HCT116 (cell line): ENCODE data around the gene HEPH. TPM values are rescaled to one million over a fixed set of nuclear protein-coding genes. Genes with fewer than 3 reads are reported as not detected.

ENCODE experiments used
- ATAC-seq: fragments of 200-7000 bp; cut with Tn5 transposase; 2 replicates; pipeline ENCODE4 v1.9.1; 2020; ENCODE audit warnings: mild to moderate bottlenecking, moderate library complexity
- BruUV-seq: library from RNA; stranded (reverse); fragments of 400-500 nt; replicated peaks from 2 replicates; lab custom pipeline; 2021; lab: Mats Ljungman, UMichigan
- CTCF ChIA-PET: fragments of 300-600 bp; sonication (Branson Sonifier 250); formaldehyde crosslinking; loops from one replicate; lab custom pipeline; 2021; ENCODE audit warnings: antibody characterized with exemption; lab: Charles Lee
- POLR2A ChIA-PET: fragments of 300-600, 350-600 bp; sonication (Branson Sonifier 250); formaldehyde crosslinking; loops from one replicate; lab custom pipeline; 2021; ENCODE audit warnings: antibody characterized with exemption; lab: Charles Lee
- RAD21 ChIA-PET, 2 experiments: fragments of 300-600 bp; sonication (Branson Sonifier 250); formaldehyde crosslinking; loops; one replicate each; lab custom pipeline; 2023; ENCODE audit warnings: low total read pairs in 2 of 2; ENCODE audit not compliant: uncharacterized antibody in 2 of 2, unreplicated experiment in 2 of 2, low non-redundant PET in 1 of 2; lab: Charles Lee
- DNase-seq: peaks from one replicate; pipeline ENCODE4 v3.0.0-alpha.2; 2010; ENCODE audit warnings: low read depth, low spot score
- H2AFZ ChIP-seq: fragments of 200-600 bp; shearing (Covaris generic), sonication (generic); 2 replicates; pipeline ENCODE4 v1.6.1; 2017; ENCODE audit warnings: low read depth, mixed run types, mixed read lengths, antibody characterized with exemption, low read length; ENCODE audit not compliant: poor library complexity, severe bottlenecking
- H3K27ac ChIP-seq: 2 replicates; pipeline ENCODE4 v1.5.1; 2012; ENCODE audit warnings: low read depth, low read length
- H3K27me3 ChIP-seq: fragments of 200-600 bp; sonication (generic); 2 replicates; pipeline ENCODE4 v1.6.1; 2016; ENCODE audit warnings: mixed run types, low read length, mixed read lengths; ENCODE audit not compliant: insufficient read depth
- H3K36me3 ChIP-seq, 2 experiments: fragments of 200-500 bp in 1 of 2; fragments of 200-600 bp in 1 of 2; sonication (Bioruptor generic) in 1 of 2; sonication (generic) in 1 of 2; 2 replicates each; pipeline versions ENCODE4 v1.5.1 to v1.6.1; 2014 to 2016; ENCODE audit warnings: low read length in 2 of 2, inconsistent platforms in 1 of 2, mixed read lengths in 1 of 2, mixed run types in 1 of 2; ENCODE audit not compliant: insufficient read depth in 2 of 2, control insufficient read depth in 1 of 2
- H3K4me1 ChIP-seq, 2 experiments: fragments of 200-600 bp in 1 of 2; sonication (generic) in 1 of 2; 2 replicates each; pipeline versions ENCODE4 v1.5.1 to v1.6.1; 2012 to 2017; ENCODE audit warnings: low read length in 2 of 2, inconsistent platforms in 1 of 2, mild to moderate bottlenecking in 1 of 2, mixed read lengths in 1 of 2, mixed run types in 1 of 2, moderate library complexity in 1 of 2; ENCODE audit not compliant: insufficient read depth in 2 of 2, control insufficient read depth in 1 of 2
- H3K4me2 ChIP-seq: fragments of 200-600 bp; sonication (generic); 2 replicates; pipeline ENCODE4 v1.6.1; 2017; ENCODE audit warnings: mixed run types, low read length, mixed read lengths
- H3K4me3 ChIP-seq, 2 experiments: fragments of 200-600 bp in 1 of 2; sonication (generic) in 1 of 2; replicated peaks in 1 of 2; 2 replicates each; pipeline ENCODE4 v1.5.1; 2011 to 2016; ENCODE audit warnings: low read length in 2 of 2, control low read depth in 1 of 2, low read depth in 1 of 2, mild to moderate bottlenecking in 1 of 2, mixed read lengths in 1 of 2, mixed run types in 1 of 2
- H3K79me2 ChIP-seq: fragments of 200-600 bp; sonication (generic); 2 replicates; pipeline ENCODE4 v1.6.1; 2017; ENCODE audit warnings: mild to moderate bottlenecking, mixed run types, low read length, moderate library complexity, mixed read lengths; ENCODE audit not compliant: insufficient read depth
- H3K9ac ChIP-seq: fragments of 200-600 bp; sonication (generic); 2 replicates; pipeline ENCODE4 v1.6.1; 2016; ENCODE audit warnings: low read length, mixed read lengths
- H3K9me2 ChIP-seq: fragments of 200-600 bp; sonication (generic), shearing (Covaris generic); 2 replicates; pipeline ENCODE4 v1.6.1; 2017; ENCODE audit warnings: mixed run types, mild to moderate bottlenecking, moderate library complexity; ENCODE audit not compliant: insufficient read depth
- H3K9me3 ChIP-seq, 2 experiments: fragments of 200-500 bp in 1 of 2; fragments of 200-600 bp in 1 of 2; sonication (Bioruptor generic) in 1 of 2; sonication (generic) in 1 of 2; 2 replicates each; pipeline ENCODE4 v1.6.1; 2014 to 2017; ENCODE audit warnings: low read length in 2 of 2, mixed read lengths in 2 of 2, inconsistent platforms in 1 of 2, low read depth in 1 of 2, mild to moderate bottlenecking in 1 of 2, mixed run types in 1 of 2, moderate library complexity in 1 of 2; ENCODE audit not compliant: control insufficient read depth in 1 of 2, insufficient read depth in 1 of 2
- H4K20me1 ChIP-seq: fragments of 200-600 bp; sonication (generic), shearing (Covaris generic); 2 replicates; pipeline ENCODE4 v1.6.1; 2017; ENCODE audit warnings: mixed run types, mild to moderate bottlenecking, moderate library complexity; ENCODE audit not compliant: insufficient read depth
- CBX3 ChIP-seq: IDR thresholded peaks from 2 replicates; pipeline ENCODE4 v1.6.1; 2012; ENCODE audit warnings: low read depth
- ELF1 ChIP-seq: IDR thresholded peaks from 2 replicates; pipeline ENCODE4 v1.6.1; 2012; ENCODE audit warnings: low read depth, borderline replicate concordance
- EZH2phosphoT487 ChIP-seq: fragments of 200-600 bp; IDR thresholded peaks from 2 replicates; pipeline ENCODE4 v1.6.1; 2018; ENCODE audit warnings: antibody characterized with exemption, borderline replicate concordance
- FOSL1 ChIP-seq: IDR thresholded peaks from 2 replicates; pipeline ENCODE4 v1.6.1; 2012; ENCODE audit warnings: low read depth
- SIN3A ChIP-seq: IDR thresholded peaks from 2 replicates; pipeline ENCODE4 v1.6.1; 2012; ENCODE audit warnings: low read depth
- SRF ChIP-seq: IDR thresholded peaks from 2 replicates; pipeline ENCODE4 v1.6.1; 2012; ENCODE audit warnings: low read depth
- TCF7L2 ChIP-seq: IDR thresholded peaks from 2 replicates; pipeline ENCODE4 v1.7.0; 2011; ENCODE audit warnings: borderline replicate concordance, inconsistent platforms; ENCODE audit not compliant: insufficient read depth, insufficient read length; ENCODE audit errors: extremely low read depth
- YY1 ChIP-seq: IDR thresholded peaks from 2 replicates; pipeline ENCODE4 v1.6.1; 2011; ENCODE audit warnings: low read length, low read depth, moderate library complexity, mild to moderate bottlenecking; ENCODE audit not compliant: insufficient replicate concordance; ENCODE audit errors: extremely low read depth
- ZNF274 ChIP-seq: fragments of 200-500 bp; sonication (Bioruptor generic); IDR thresholded peaks from 2 replicates; pipeline ENCODE4 v1.6.1; 2014; ENCODE audit warnings: mild to moderate bottlenecking, low read depth, low read length, inconsistent platforms
- intact Hi-C: fragments of 100-400 bp; cut with micrococcal nuclease; formaldehyde crosslinking; loops from 2 replicates; pipeline ENCODE4 v1.10.0; 2022
- total RNA-seq: library from RNA; stranded (reverse); gene quantifications from one replicate; pipeline ENCODE4 v1.2.1, GENCODE V29; 2021; ENCODE audit not compliant: unreplicated experiment
- TF ChIP-seq, protein P1 (sequence below): IDR thresholded peaks from 2 replicates; pipeline ENCODE4 v1.6.1; 2011; ENCODE audit warnings: mild to moderate bottlenecking, low read length, moderate library complexity; ENCODE audit not compliant: insufficient replicate concordance; ENCODE audit errors: extremely low read depth
- TF ChIP-seq, protein P2 (sequence below), 3 experiments: fragments of 200-600 bp in 1 of 3; sonication (generic) in 1 of 3; IDR thresholded peaks in 2 of 3; conservative IDR thresholded peaks in 1 of 3; 2 replicates each; pipeline ENCODE4 v1.5.1; 2012 to 2017; ENCODE audit warnings: low read depth in 2 of 3, low read length in 2 of 3, antibody characterized with exemption in 1 of 3, borderline replicate concordance in 1 of 3, control low read depth in 1 of 3, mild to moderate bottlenecking in 1 of 3, mixed read lengths in 1 of 3, mixed run types in 1 of 3, moderate library complexity in 1 of 3; ENCODE audit not compliant: insufficient read depth in 1 of 3
- TF ChIP-seq, protein P3 (sequence below): IDR thresholded peaks from 2 replicates; pipeline ENCODE4 v1.6.1; 2012; ENCODE audit warnings: low read depth

HEPH gene
- total RNA-seq, 1 experiment from 2014 or later: 0.44 TPM

DNA sequence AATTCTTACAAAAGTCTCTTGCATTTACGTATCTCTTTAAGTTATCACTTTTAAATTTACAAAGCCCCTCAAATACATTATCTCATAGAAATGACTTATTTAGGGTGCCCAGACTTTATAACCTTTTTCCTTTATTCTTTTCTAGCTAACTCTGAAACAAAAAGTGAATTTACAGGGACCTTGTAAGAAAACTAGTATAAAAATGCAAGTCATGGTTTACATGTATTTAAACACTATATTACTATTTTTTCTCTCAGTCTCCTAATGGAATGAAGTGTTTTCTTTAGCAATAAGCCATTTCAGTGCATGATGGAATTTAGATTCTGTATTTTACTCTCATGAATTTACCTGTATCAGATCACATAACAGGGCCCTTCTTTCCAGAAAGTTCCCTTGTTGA, 14.5 kb upstream of the HEPH start:
- no peaks in the 10 kb centered on the region for H3K79me2 ChIP-seq
- no peak for TF ChIP-seq EZH2phosphoT487
- TF ChIP-seq FOSL1: no peak
- TF ChIP-seq SIN3A: no peak
- no peak for TF ChIP-seq ELF1
- TF ChIP-seq, protein P1, sequence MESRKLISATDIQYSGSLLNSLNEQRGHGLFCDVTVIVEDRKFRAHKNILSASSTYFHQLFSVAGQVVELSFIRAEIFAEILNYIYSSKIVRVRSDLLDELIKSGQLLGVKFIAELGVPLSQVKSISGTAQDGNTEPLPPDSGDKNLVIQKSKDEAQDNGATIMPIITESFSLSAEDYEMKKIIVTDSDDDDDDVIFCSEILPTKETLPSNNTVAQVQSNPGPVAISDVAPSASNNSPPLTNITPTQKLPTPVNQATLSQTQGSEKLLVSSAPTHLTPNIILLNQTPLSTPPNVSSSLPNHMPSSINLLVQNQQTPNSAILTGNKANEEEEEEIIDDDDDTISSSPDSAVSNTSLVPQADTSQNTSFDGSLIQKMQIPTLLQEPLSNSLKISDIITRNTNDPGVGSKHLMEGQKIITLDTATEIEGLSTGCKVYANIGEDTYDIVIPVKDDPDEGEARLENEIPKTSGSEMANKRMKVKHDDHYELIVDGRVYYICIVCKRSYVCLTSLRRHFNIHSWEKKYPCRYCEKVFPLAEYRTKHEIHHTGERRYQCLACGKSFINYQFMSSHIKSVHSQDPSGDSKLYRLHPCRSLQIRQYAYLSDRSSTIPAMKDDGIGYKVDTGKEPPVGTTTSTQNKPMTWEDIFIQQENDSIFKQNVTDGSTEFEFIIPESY: no peak
- H3K4me3 ChIP-seq: no peak overlapping the region
- no peak overlapping the region for H2AFZ ChIP-seq
- H3K27ac ChIP-seq: no peak overlapping the region
- ChIA-PET POLR2A (no interaction called here), RAD21 (no interaction called here), CTCF (no interaction called here)
- BruUV-seq: no TSS peak
- ATAC-seq: no peak
- no peak overlapping the region for H3K4me2 ChIP-seq
- H4K20me1 ChIP-seq: no peaks in the 10 kb centered on the region
- DNase-seq: no peak
- H3K9me2 ChIP-seq: no peaks in the 10 kb centered on the region
- no peaks in the 10 kb centered on the region for H3K9me3 ChIP-seq
- H3K9ac ChIP-seq: no peak overlapping the region
- H3K4me1 ChIP-seq: no peaks in the 10 kb centered on the region
- no peaks in the 10 kb centered on the region for H3K27me3 ChIP-seq
- H3K36me3 ChIP-seq: no peaks in the 10 kb centered on the region
- intact Hi-C loops: no loop called here

DNA sequence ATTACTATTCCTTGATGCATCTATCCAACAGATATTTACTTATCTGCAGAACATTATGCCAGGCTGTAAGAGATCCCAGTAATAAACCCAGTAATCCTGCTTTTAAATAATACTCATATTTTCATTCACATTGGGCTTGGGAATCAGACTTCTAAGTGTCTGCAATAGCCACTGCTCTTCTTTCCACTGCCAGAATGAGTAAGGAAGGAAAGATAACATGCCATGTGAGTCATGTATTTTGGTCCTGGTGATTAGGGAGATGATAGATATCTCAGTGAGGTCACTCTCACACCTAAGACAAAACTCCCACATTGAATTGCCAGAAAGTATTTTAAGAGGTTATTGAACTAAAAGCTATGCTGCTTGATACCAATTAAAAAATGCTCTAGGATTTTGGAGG, 13.9 kb upstream of the HEPH start:
- no peak overlapping the region for H3K27ac ChIP-seq
- H4K20me1 ChIP-seq: no peaks in the 10 kb centered on the region
- no peak overlapping the region for H2AFZ ChIP-seq
- no peaks in the 10 kb centered on the region for H3K79me2 ChIP-seq
- no peak overlapping the region for H3K4me3 ChIP-seq
- no peak for DNase-seq
- no peaks in the 10 kb centered on the region for H3K27me3 ChIP-seq
- ATAC-seq: no peak
- no TSS peak for BruUV-seq
- H3K9me3 ChIP-seq: no peaks in the 10 kb centered on the region
- H3K36me3 ChIP-seq: no peaks in the 10 kb centered on the region
- TF ChIP-seq, protein P2, sequence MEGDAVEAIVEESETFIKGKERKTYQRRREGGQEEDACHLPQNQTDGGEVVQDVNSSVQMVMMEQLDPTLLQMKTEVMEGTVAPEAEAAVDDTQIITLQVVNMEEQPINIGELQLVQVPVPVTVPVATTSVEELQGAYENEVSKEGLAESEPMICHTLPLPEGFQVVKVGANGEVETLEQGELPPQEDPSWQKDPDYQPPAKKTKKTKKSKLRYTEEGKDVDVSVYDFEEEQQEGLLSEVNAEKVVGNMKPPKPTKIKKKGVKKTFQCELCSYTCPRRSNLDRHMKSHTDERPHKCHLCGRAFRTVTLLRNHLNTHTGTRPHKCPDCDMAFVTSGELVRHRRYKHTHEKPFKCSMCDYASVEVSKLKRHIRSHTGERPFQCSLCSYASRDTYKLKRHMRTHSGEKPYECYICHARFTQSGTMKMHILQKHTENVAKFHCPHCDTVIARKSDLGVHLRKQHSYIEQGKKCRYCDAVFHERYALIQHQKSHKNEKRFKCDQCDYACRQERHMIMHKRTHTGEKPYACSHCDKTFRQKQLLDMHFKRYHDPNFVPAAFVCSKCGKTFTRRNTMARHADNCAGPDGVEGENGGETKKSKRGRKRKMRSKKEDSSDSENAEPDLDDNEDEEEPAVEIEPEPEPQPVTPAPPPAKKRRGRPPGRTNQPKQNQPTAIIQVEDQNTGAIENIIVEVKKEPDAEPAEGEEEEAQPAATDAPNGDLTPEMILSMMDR (IDR thresholded peaks at IDR 0.05 in 2 of 3, conservative IDR thresholded peaks at IDR 0.05 in 1 of 3; ENCODE audit: borderline replicate concordance in 1 of 3, insufficient read depth in 1 of 3, low read depth in 2 of 3, low read length in 2 of 3): no peak
- TF ChIP-seq CBX3 (no peak), SIN3A (no peak), ZNF274 (no peak), SRF (no peak), YY1 (no peak), TCF7L2 (no peak)
- TF ChIP-seq, protein P3, sequence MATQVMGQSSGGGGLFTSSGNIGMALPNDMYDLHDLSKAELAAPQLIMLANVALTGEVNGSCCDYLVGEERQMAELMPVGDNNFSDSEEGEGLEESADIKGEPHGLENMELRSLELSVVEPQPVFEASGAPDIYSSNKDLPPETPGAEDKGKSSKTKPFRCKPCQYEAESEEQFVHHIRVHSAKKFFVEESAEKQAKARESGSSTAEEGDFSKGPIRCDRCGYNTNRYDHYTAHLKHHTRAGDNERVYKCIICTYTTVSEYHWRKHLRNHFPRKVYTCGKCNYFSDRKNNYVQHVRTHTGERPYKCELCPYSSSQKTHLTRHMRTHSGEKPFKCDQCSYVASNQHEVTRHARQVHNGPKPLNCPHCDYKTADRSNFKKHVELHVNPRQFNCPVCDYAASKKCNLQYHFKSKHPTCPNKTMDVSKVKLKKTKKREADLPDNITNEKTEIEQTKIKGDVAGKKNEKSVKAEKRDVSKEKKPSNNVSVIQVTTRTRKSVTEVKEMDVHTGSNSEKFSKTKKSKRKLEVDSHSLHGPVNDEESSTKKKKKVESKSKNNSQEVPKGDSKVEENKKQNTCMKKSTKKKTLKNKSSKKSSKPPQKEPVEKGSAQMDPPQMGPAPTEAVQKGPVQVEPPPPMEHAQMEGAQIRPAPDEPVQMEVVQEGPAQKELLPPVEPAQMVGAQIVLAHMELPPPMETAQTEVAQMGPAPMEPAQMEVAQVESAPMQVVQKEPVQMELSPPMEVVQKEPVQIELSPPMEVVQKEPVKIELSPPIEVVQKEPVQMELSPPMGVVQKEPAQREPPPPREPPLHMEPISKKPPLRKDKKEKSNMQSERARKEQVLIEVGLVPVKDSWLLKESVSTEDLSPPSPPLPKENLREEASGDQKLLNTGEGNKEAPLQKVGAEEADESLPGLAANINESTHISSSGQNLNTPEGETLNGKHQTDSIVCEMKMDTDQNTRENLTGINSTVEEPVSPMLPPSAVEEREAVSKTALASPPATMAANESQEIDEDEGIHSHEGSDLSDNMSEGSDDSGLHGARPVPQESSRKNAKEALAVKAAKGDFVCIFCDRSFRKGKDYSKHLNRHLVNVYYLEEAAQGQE: no peak
- no peak overlapping the region for H3K4me2 ChIP-seq
- ChIA-PET CTCF (no interaction called here), RAD21 (no interaction called here), POLR2A (no interaction called here)
- H3K9ac ChIP-seq: no peak overlapping the region
- no peaks in the 10 kb centered on the region for H3K9me2 ChIP-seq
- H3K4me1 ChIP-seq: no peaks in the 10 kb centered on the region
- intact Hi-C loops: no loop called here
